Hippocampal formation (tissue), 2 donors: ENCODE data around the gene SHC2.
"Not testable (repeated sequence)": the region's sequence is repeated elsewhere in the genome, so short reads cannot be mapped to it uniquely, and the experiment has no call there.

ENCODE experiments used
- DNase-seq, 2 donors: peaks; one replicate each; lab custom pipeline; 2025; lab: John Stamatoyannopoulos, UW

The SHC2 gene

GRCh38 chr19:423691-424466, 37.0 kb downstream of the SHC2 start:
- DNase-seq: no peak

GRCh38 chr19:422917-423226, 38.0 kb downstream of the SHC2 start:
- DNase-seq: not testable (repeated sequence)

- DNase-seq: no peak
These were observed 38.5 kb downstream of the SHC2 start for GRCh38 chr19:422213-422916.

- DNase-seq: no peak
These were observed 40.9 kb downstream of the SHC2 start for GRCh38 chr19:419721-420515.

- DNase-seq: no peak
These were observed 41.8 kb downstream of the SHC2 start for GRCh38 chr19:418761-419671.

- no peak for DNase-seq
These were observed 44.4 kb downstream of the SHC2 start for GRCh38 chr19:416416-416815.

GRCh38 chr19:415292-415691, 45.5 kb downstream of the SHC2 start:
- no peak for DNase-seq

- DNase-seq: no peak
These were observed 46.9 kb downstream of the SHC2 start for GRCh38 chr19:413756-414420.

GRCh38 chr19:412356-413355, 48.2 kb downstream of the SHC2 start:
- DNase-seq: no peak

- DNase-seq: no peak
These were observed 49.0 kb downstream of the SHC2 start for GRCh38 chr19:411723-412355.

- not testable (repeated sequence) for DNase-seq
These were observed 49.6 kb downstream of the SHC2 start for GRCh38 chr19:411121-411722.

GRCh38 chr19:410243-410781, 50.5 kb downstream of the SHC2 start:
- no peak for DNase-seq

- no peak for DNase-seq
These were observed 51.2 kb downstream of the SHC2 start for GRCh38 chr19:409516-410242.

- DNase-seq: no peak
These were observed 51.8 kb downstream of the SHC2 start, which contains the start of gene C2CD4C for GRCh38 chr19:408902-409515. C2CD4C (minus strand) TSS chr19:409147; CDS start chr19:408361, 786 bp downstream.

GRCh38 chr19:408441-408901, 52.4 kb downstream of the SHC2 start:
- DNase-seq: no peak

- no peak for DNase-seq
These were observed 53.1 kb downstream of the SHC2 start for GRCh38 chr19:407511-408440.
